ENCODE results near the gene CDC6.

CDC6 gene

GRCh38 chr17:40335620-40336019 lies 47.9 kb downstream of the CDC6 start:
- H3K27ac ChIP-seq, result no peak overlapping the region
- TF ChIP-seq ZFX (IDR thresholded peaks at IDR 0.05), result no peak
- no peak for TF ChIP-seq CTCF (conservative IDR thresholded peaks at IDR 0.05)

DNA sequence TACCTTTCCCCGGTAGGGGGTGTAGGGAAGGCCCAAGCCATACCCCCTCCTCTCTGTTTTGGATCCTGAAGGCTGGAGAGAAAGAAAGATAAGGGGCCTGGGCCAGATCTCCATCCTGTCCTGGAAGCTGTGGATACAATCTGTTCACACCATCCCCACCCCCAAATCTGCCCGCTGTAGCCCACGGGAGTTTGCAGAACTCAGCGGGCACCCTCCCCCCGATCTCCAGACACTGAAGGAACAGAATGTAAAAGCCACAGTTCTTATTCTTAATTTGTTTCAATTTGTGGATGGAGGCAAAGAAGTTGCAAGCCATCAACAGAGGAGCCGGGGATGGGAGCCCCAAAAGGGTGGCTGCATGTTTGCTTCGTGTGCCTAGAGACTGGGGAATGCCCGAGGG lies 49.7 kb downstream of the CDC6 start:
- H3K27ac ChIP-seq, result no peak overlapping the region

GRCh38 chr17:40338058-40338457 lies 50.4 kb downstream of the CDC6 start:
- no peak for TF ChIP-seq CTCF (conservative IDR thresholded peaks at IDR 0.05)
- TF ChIP-seq ZFX (IDR thresholded peaks at IDR 0.05), result no peak
- H3K27ac ChIP-seq, result no peak overlapping the region

More for the DNA sequence above, 49.7 kb downstream of the CDC6 start:
- TF ChIP-seq ZFX (IDR thresholded peaks at IDR 0.05) (no peak), CTCF (conservative IDR thresholded peaks at IDR 0.05) (no peak)

DNA sequence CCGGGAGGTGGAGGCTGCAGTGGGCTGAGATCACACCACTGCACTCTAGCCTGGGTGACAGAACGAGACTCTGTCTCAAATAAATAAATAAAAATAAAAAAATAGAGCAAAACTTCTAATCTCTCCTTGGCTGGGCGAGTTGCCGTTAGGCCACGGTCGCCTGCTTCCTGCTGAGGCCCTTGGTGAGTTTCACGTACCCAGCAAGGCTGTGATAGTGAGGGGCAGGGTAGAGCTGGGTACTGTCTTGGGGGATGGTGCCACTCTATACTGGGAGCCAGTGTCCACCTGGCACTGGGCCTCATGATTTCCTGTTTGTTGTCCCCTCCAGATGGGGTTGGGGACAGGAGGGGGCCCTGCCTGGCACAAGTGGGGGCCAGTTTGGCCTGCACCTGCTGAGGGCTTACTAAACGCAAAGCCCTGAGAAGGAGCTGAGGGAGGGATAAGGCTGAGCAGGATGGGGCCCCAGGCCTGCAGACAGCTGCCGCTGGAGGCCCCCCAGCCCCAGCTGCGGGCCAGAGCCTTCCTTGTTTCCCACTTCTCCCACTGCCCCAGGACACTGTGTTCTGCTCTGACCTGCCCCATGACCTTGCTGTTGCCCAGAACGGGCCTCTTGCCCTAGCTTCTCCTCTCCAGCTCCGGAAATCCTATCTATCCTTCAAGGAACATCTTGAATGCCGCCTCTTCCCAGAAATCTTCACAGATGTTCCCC lies 51.4 kb downstream of the CDC6 start:
- no peak overlapping the region for H3K27ac ChIP-seq

DNA sequence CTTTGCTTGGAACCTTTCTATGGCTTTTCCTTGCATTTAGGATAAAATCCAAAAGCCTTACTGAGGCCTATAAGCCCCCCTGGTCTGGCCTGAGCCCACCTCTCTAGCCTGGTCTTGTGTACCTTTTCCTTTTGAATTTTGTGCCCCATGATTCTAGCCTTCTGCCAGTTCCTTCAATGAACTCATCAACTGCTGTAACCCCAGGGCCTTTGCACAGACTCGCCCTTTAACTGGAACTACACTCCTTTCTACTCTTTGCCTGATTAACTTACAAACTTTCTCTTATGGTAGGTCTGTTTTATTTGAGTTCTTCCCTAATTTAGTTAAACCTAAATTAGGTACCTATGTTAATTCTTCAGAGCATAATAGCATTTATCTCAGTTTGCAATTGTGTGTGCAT lies 52.6 kb downstream of the CDC6 start:
- TF ChIP-seq ZFX (IDR thresholded peaks at IDR 0.05) (no peak), CTCF (conservative IDR thresholded peaks at IDR 0.05) (no peak)
- no peak overlapping the region for H3K27ac ChIP-seq

More for the DNA sequence above, 51.4 kb downstream of the CDC6 start:
- TF ChIP-seq ZFX (IDR thresholded peaks at IDR 0.05), result no peak
- no peak for TF ChIP-seq CTCF (conservative IDR thresholded peaks at IDR 0.05)

- TF ChIP-seq CTCF (conservative IDR thresholded peaks at IDR 0.05), result no peak
- TF ChIP-seq ZFX (IDR thresholded peaks at IDR 0.05), result no peak
- H3K27ac ChIP-seq, result peak overlapping the region; percentile 77
These were observed 53.5 kb downstream of the CDC6 start for GRCh38 chr17:40340880-40341807.
